Measurements from ENCODE around the gene EFHB.
"Not testable (repeated sequence)": the region's sequence is repeated elsewhere in the genome, so short reads cannot be mapped to it uniquely, and the experiment has no call there.

EFHB gene

GRCh38 chr3:19901337-19901736, 32.7 kb downstream of the EFHB start:
- H3K27ac ChIP-seq = no peak overlapping the region
- TF ChIP-seq ZFX (IDR thresholded peaks at IDR 0.05; ENCODE audit: borderline replicate concordance) = no peak
- TF ChIP-seq, protein P1, sequence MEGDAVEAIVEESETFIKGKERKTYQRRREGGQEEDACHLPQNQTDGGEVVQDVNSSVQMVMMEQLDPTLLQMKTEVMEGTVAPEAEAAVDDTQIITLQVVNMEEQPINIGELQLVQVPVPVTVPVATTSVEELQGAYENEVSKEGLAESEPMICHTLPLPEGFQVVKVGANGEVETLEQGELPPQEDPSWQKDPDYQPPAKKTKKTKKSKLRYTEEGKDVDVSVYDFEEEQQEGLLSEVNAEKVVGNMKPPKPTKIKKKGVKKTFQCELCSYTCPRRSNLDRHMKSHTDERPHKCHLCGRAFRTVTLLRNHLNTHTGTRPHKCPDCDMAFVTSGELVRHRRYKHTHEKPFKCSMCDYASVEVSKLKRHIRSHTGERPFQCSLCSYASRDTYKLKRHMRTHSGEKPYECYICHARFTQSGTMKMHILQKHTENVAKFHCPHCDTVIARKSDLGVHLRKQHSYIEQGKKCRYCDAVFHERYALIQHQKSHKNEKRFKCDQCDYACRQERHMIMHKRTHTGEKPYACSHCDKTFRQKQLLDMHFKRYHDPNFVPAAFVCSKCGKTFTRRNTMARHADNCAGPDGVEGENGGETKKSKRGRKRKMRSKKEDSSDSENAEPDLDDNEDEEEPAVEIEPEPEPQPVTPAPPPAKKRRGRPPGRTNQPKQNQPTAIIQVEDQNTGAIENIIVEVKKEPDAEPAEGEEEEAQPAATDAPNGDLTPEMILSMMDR (IDR thresholded peaks at IDR 0.05) = no peak

DNA sequence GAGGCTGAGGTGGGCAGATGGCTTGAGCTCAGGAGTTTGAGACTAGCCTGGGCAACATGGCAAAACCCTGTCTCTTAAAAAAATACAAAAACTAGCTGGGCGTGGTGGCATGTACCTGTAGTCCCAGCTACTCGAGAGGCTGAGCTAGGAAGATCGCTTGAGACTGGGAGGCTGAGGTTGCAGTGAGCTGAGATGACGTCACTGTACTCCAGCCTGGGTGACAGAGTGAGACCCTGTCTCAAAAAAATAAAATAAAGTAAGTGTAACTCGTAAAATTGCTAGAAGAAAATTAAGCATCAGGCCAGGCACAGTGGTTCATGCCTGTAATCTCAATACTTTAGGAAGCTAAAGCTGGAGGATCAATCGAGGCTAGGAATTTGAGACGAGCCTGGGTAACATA, 34.2 kb downstream of the EFHB start:
- H3K27ac ChIP-seq = peak overlapping the region; percentile 52

DNA sequence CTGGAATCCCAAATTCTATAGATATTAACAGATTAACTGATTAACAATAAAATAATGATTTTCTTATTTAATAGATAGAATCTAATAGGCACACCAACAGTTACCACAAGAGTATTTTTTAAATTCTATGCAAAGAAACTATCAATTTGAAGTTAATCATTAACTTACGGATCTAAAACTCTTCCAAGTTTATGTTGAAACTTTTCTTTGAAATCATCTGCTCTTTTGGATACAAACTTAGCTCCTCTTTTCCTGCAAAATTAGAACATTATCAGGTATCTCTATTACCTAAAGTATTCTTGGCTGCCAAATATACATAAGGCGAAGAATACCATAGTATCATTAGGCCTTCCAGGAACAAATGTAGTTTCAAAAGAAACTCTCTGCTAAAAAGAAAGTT, 34.8 kb downstream of the EFHB start:
- H3K27ac ChIP-seq = peak overlapping the region; percentile 52
- no peak for TF ChIP-seq ZFX (IDR thresholded peaks at IDR 0.05; ENCODE audit: borderline replicate concordance)
- TF ChIP-seq, protein P1 (IDR thresholded peaks at IDR 0.05) = no peak

- peak overlapping the region; percentile 52 for H3K27ac ChIP-seq
- no peak for TF ChIP-seq ZFX (IDR thresholded peaks at IDR 0.05; ENCODE audit: borderline replicate concordance)
- TF ChIP-seq, protein P1 (IDR thresholded peaks at IDR 0.05) = no peak
Measured at GRCh38 chr3:19898721-19899120, 35.3 kb downstream of the EFHB start.

DNA sequence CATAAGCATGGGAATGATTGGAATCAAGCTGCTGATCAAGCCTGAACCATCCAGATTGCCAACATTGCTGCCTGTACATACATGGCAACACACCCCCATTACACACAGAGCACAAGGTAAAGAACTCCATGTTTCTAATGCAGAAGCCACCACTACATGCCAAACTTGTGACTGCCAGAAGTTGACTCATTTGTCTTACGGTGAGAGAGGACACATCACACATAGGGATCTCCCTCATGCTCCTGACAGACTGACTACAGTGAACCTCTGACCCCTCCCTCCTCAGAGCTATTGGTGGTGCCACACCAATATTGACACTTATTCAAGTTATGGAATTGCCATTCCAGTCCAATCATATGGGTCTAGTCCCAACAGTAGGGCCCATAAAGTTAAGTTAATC, 42.3 kb downstream of the EFHB start:
- no peak for TF ChIP-seq ZFX (IDR thresholded peaks at IDR 0.05; ENCODE audit: borderline replicate concordance)
- TF ChIP-seq, protein P1 (IDR thresholded peaks at IDR 0.05) = no peak
- H3K27ac ChIP-seq = no peak overlapping the region

DNA sequence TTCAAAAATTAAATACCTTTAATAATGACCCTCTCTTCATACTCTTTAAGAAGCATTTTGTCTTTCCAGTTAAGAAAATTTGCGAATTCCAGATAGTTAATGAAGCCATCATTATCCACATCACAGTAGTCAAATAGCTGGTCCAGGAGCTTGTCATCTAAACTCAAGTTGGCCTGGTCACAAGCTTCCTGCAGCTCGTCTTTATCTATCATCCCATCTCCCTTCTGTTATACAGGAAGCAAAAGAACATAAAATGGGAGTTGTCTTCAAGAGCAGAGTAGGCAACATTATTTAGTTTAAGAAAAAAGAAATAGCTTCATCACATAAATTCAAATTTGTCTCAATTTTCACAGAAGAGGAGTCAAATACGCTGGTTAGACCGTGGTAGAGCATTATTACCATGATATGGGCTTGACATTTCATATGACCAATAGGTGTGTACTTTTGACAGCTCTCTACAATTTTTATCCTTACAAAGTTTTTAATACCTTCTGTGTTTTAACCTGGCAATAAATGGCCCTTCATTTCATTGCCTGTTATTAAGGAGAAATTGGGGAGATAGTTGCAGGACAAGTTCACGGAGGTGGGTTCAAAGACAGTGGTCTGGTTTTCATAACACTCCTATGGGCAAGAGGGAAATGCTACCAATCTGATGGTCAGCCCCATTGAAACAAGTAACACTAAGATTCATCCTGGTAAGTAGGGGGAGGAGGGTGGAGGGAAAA, 45.4 kb downstream of the EFHB start:
- no peak overlapping the region for H3K27ac ChIP-seq
- TF ChIP-seq, protein P1 (IDR thresholded peaks at IDR 0.05) = no peak
- no peak for TF ChIP-seq ZFX (IDR thresholded peaks at IDR 0.05; ENCODE audit: borderline replicate concordance)

DNA sequence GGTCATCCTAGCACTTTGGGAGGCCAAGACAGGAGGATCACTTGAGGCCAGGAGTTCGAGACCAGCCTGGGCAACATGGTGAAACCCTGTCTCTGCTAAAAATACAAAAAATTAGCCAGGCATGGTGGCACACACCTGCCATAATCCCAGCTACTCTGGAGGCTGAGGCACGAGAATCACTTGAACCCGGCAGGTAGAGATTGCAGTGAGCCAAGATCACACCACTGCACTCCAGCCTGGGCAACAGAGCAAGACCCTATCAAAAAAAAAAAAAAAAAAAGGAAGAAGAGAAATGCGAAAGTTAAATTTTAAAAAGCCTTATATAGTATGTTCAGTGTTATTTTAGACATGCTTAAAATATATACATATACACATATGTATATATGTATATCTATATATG, 46.9 kb downstream of the EFHB start:
- not testable (repeated sequence) for H3K27ac ChIP-seq

GRCh38 chr3:19886404-19886803, 47.6 kb downstream of the EFHB start:
- TF ChIP-seq, protein P1 (IDR thresholded peaks at IDR 0.05) = no peak
- no peak for TF ChIP-seq ZFX (IDR thresholded peaks at IDR 0.05; ENCODE audit: borderline replicate concordance)
- no peak overlapping the region for H3K27ac ChIP-seq

All from 22Rv1 (cell line).